B cell (primary cell): ENCODE results near the gene FAM83B. TPM values are rescaled to one million over a fixed set of nuclear protein-coding genes. Genes with fewer than 3 reads are reported as not detected.

Experiments used
- ATAC-seq: fragments of 200-7000 bp; cut with Tn5 transposase; one replicate; pipeline ENCODE4 v1.10.0; 2021; ENCODE audit warnings: low read depth, mild to moderate bottlenecking, moderate number of reproducible peaks, moderate library complexity
- CTCF ChIA-PET: fragments of 350-600 bp; sonication (Branson Sonifier 250); formaldehyde crosslinking; loops from one replicate; lab custom pipeline; 2021; ENCODE audit warnings: antibody characterized with exemption, inconsistent platforms; lab: Charles Lee
- POLR2A ChIA-PET: fragments of 350-600 bp; sonication (Branson Sonifier 250); formaldehyde crosslinking; loops from one replicate; lab custom pipeline; 2021; ENCODE audit warnings: antibody characterized with exemption; lab: Charles Lee
- DNase-seq: peaks from one replicate; pipeline ENCODE4 v3.0.0; 2013
- H2AFZ ChIP-seq: 2 replicates; pipeline ENCODE4 v1.6.1; 2012; ENCODE audit warnings: mild to moderate bottlenecking, low read depth, low read length; ENCODE audit not compliant: insufficient read depth, poor library complexity, severe bottlenecking
- H3K27ac ChIP-seq, 2 donors: 1 replicate in 1 of 2; 2 replicates in 1 of 2; pipeline ENCODE4 v1.5.1; 2012 to 2013; ENCODE audit warnings: low read length in 2 of 2, mild to moderate bottlenecking in 2 of 2, moderate library complexity in 1 of 2
- H3K27me3 ChIP-seq, 4 experiments: fragments of 200-600 bp in 1 of 4; sonication (generic) in 1 of 4; replicated peaks in 1 of 4; 1 replicate in 2 of 4; 2 replicates in 2 of 4; pipeline versions ENCODE4 v1.6.1 to v1.7.0; 2013 to 2016; ENCODE audit warnings: low read length in 3 of 4, mild to moderate bottlenecking in 2 of 4, mixed read lengths in 1 of 4, moderate library complexity in 1 of 4; ENCODE audit not compliant: insufficient read depth in 4 of 4, control insufficient read depth in 3 of 4; ENCODE audit errors: control extremely low read depth in 1 of 4
- H3K36me3 ChIP-seq, 2 experiments: replicated peaks in 1 of 2; 1 replicate in 1 of 2; 2 replicates in 1 of 2; pipeline versions ENCODE4 v1.6.1 to v1.7.1; 2013; ENCODE audit warnings: low read length in 1 of 2; ENCODE audit not compliant: insufficient read depth in 2 of 2, control insufficient read depth in 1 of 2; ENCODE audit errors: control extremely low read depth in 1 of 2, extremely low read depth in 1 of 2
- H3K4me1 ChIP-seq, 2 donors: fragments of 200-600 bp in 1 of 2; sonication (generic) in 1 of 2; 1 replicate in 1 of 2; 2 replicates in 1 of 2; pipeline versions ENCODE4 v1.5.1 to v1.6.1; 2013 to 2017; ENCODE audit warnings: low read length in 2 of 2; ENCODE audit not compliant: control insufficient read depth in 2 of 2, insufficient read depth in 2 of 2
- H3K4me2 ChIP-seq: replicated peaks from 2 replicates; pipeline ENCODE3; 2012; ENCODE audit warnings: mild to moderate bottlenecking, low read depth, low read length; ENCODE audit not compliant: poor library complexity, severe bottlenecking
- H3K4me3 ChIP-seq, 5 experiments: fragments of 200-600 bp in 1 of 5; sonication (generic) in 1 of 5; 1 replicate in 3 of 5; 2 replicates in 2 of 5; pipeline versions ENCODE4 v1.5.1 to v1.7.0; 2011 to 2016; ENCODE audit warnings: low read length in 4 of 5, mild to moderate bottlenecking in 4 of 5, low read depth in 2 of 5, control low read depth in 1 of 5, moderate library complexity in 1 of 5; ENCODE audit not compliant: insufficient read depth in 1 of 5; ENCODE audit errors: control extremely low read depth in 1 of 5, extremely low read depth in 1 of 5
- H3K79me2 ChIP-seq: fragments of 200-600 bp; sonication (generic); one replicate; pipeline ENCODE4 v1.6.0; 2016; ENCODE audit warnings: low read length; ENCODE audit not compliant: control insufficient read depth, insufficient read depth
- H3K9ac ChIP-seq: fragments of 200-600 bp; sonication (generic); 2 replicates; pipeline ENCODE4 v1.6.1; 2017; ENCODE audit warnings: mild to moderate bottlenecking, low read length, moderate library complexity
- H3K9me3 ChIP-seq, 3 donors: one replicate each; pipeline versions ENCODE4 v1.6.1 to v1.7.1; 2013; ENCODE audit warnings: low read length in 2 of 3; ENCODE audit not compliant: control insufficient read depth in 2 of 3, insufficient read depth in 1 of 3; ENCODE audit errors: control extremely low read depth in 1 of 3
- H4K20me1 ChIP-seq: 2 replicates; pipeline ENCODE4 v1.6.0; 2012; ENCODE audit warnings: mild to moderate bottlenecking, low read length; ENCODE audit not compliant: insufficient read depth, control insufficient read depth, poor library complexity, severe bottlenecking
- H3K27ac Mint-ChIP-seq: one replicate; pipeline ENCODE4 v1.8.0; 2021; ENCODE audit warnings: mixed read lengths
- H3K27me3 Mint-ChIP-seq: one replicate; pipeline ENCODE4 v1.8.0; 2021; ENCODE audit warnings: mixed read lengths
- H3K4me1 Mint-ChIP-seq: one replicate; pipeline ENCODE4 v1.8.0; 2021; ENCODE audit warnings: mixed read lengths
- H3K4me3 Mint-ChIP-seq: one replicate; pipeline ENCODE4 v1.8.0; 2021; ENCODE audit warnings: mixed read lengths
- H3K9me3 Mint-ChIP-seq: one replicate; pipeline ENCODE4 v1.8.0; 2022; ENCODE audit warnings: mixed read lengths; ENCODE audit not compliant: insufficient read depth
- CTCF ChIP-seq: fragments of 200-600 bp; IDR thresholded peaks from one replicate; pipeline ENCODE4 v1.8.0; 2022; ENCODE audit warnings: antibody characterized with exemption, mild to moderate bottlenecking
- EZH2 ChIP-seq: IDR thresholded peaks from 2 replicates; pipeline ENCODE4 v1.6.1; 2012; ENCODE audit warnings: borderline replicate concordance, low read depth, mild to moderate bottlenecking, moderate library complexity, low read length; ENCODE audit not compliant: insufficient read depth, poor library complexity, severe bottlenecking
- WGBS: methylation state at CpG from one replicate; pipeline ENCODE4 v1.1.5; 2013; ENCODE audit warnings: missing lambda C conversion rate; ENCODE audit not compliant: insufficient coverage; 5-methylcytosine and 5-hydroxymethylcytosine counted together
- intact Hi-C: fragments of 100-400 bp; cut with micrococcal nuclease; formaldehyde crosslinking; loops from one replicate; pipeline ENCODE4 v1.10.0; 2022
- polyA plus RNA-seq: library from polyadenylated mRNA; depleted of rRNA; stranded (reverse); fragments of >200 nt; gene quantifications from 2 replicates; pipeline ENCODE4 v1.2.3, GENCODE V29; 2012
- total RNA-seq, 2 donors: library from RNA; stranded (reverse); fragments of 120-200 nt in 1 of 2; gene quantifications; 1 replicate in 1 of 2; 2 replicates in 1 of 2; pipeline versions ENCODE4 v1.2.3 to v1.2.4, GENCODE V29; 2013 to 2022

Gene FAM83B
- total and polyA plus RNA-seq, 2 donors (not counting 1 experiment from before 2014, with no cell fraction given), result not detected

- no peak overlapping the region for H3K4me3 ChIP-seq
Measured at GRCh38 chr6:54909184-54909583, 62.6 kb downstream of the FAM83B start.

GRCh38 chr6:54910431-54910884 is 63.9 kb downstream of the FAM83B start:
- intact Hi-C loops, result no loop called here

More at GRCh38 chr6:54909184-54909583, 62.6 kb downstream of the FAM83B start:
- POLR2A ChIA-PET, result no interaction called here
- no peaks in the 10 kb centered on the region for H3K79me2 ChIP-seq
- no peak overlapping the region for H3K27ac ChIP-seq
- no peak overlapping the region for H2AFZ ChIP-seq
- intact Hi-C loops, result no loop called here
- CTCF ChIA-PET, result no interaction called here
- no peaks in the 10 kb centered on the region for H3K9me3 ChIP-seq
- H3K4me2 ChIP-seq, result no peak overlapping the region
- Mint-ChIP-seq H3K4me3 (no peak overlapping the region), H3K4me1 (no peaks in the 10 kb centered on the region), H3K27ac (no peak overlapping the region), H3K27me3 (no peaks in the 10 kb centered on the region), H3K9me3 (no peaks in the 10 kb centered on the region)
- TF ChIP-seq EZH2, result no peak
- TF ChIP-seq CTCF, result no peak
- no peak overlapping the region for H3K9ac ChIP-seq
- no peaks in the 10 kb centered on the region for H3K27me3 ChIP-seq
- no peaks in the 10 kb centered on the region for H3K4me1 ChIP-seq
- DNase-seq, result no peak
- H4K20me1 ChIP-seq, result no peaks in the 10 kb centered on the region
- H3K36me3 ChIP-seq, result no peaks in the 10 kb centered on the region
- ATAC-seq, result no peak
- no CpG with 5 or more reads among the region's 3 CpGs for WGBS

More at GRCh38 chr6:54910431-54910884, 63.9 kb downstream of the FAM83B start:
- Histone ChIP-seq H3K27ac (no peak overlapping the region), H3K36me3 (no peaks in the 10 kb centered on the region), H3K4me1 (no peaks in the 10 kb centered on the region), H3K79me2 (no peaks in the 10 kb centered on the region), H3K4me3 (no peak overlapping the region), H3K9me3 (no peaks in the 10 kb centered on the region), H3K4me2 (no peak overlapping the region), H4K20me1 (no peaks in the 10 kb centered on the region), H3K9ac (no peak overlapping the region), H3K27me3 (no peaks in the 10 kb centered on the region), H2AFZ (no peak overlapping the region)
- ChIA-PET CTCF (no interaction called here), POLR2A (no interaction called here)
- H3K9me3 Mint-ChIP-seq, result no peaks in the 10 kb centered on the region
- no peak overlapping the region for H3K27ac Mint-ChIP-seq
- ATAC-seq (no peak), DNase-seq (no peak)
- 76% methylated on average over 5 of the region's 6 CpGs for WGBS
- H3K4me3 Mint-ChIP-seq, result no peak overlapping the region
- no peak for TF ChIP-seq EZH2
- no peak for TF ChIP-seq CTCF
- no peaks in the 10 kb centered on the region for H3K4me1 Mint-ChIP-seq
- H3K27me3 Mint-ChIP-seq, result no peaks in the 10 kb centered on the region
